ENCODE data around the gene ZBTB8A. TPM values are rescaled to one million over a fixed set of nuclear protein-coding genes. Genes with fewer than 3 reads are reported as not detected.

The ZBTB8A gene
- total and polyA plus RNA-seq, 2 of the 8 experiments (the other 6 are each of a cell fraction or from before 2014, with no cell fraction given), result 2.9 to 10.4 TPM

DNA sequence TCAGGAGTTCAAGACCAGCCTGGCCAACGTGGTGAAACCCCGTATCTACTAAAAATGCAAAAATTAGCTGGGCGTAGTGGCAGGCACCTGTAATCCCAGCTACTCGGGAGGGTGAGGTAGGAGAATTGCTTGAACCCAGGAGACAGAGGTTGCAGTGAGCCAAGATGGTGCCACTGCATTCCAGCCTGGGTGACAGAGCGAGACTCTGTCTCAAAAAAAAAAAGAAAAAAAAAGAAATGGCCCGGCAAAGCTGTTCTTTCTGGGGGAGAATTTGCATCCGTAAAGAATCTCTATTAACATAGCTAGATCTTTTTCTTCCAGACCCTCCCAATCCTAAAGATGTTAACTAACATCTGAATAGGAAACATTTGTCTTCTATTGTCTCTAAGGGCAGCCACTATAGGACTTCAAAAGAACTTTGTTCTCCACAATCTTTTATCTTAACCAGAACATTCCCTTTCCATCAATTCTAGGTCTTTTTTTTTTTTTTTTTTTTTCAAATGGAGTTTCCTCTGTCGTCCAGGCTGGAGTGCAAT lies 103.1 kb downstream of the ZBTB8A start (continued):
- TF ChIP-seq, protein P1, sequence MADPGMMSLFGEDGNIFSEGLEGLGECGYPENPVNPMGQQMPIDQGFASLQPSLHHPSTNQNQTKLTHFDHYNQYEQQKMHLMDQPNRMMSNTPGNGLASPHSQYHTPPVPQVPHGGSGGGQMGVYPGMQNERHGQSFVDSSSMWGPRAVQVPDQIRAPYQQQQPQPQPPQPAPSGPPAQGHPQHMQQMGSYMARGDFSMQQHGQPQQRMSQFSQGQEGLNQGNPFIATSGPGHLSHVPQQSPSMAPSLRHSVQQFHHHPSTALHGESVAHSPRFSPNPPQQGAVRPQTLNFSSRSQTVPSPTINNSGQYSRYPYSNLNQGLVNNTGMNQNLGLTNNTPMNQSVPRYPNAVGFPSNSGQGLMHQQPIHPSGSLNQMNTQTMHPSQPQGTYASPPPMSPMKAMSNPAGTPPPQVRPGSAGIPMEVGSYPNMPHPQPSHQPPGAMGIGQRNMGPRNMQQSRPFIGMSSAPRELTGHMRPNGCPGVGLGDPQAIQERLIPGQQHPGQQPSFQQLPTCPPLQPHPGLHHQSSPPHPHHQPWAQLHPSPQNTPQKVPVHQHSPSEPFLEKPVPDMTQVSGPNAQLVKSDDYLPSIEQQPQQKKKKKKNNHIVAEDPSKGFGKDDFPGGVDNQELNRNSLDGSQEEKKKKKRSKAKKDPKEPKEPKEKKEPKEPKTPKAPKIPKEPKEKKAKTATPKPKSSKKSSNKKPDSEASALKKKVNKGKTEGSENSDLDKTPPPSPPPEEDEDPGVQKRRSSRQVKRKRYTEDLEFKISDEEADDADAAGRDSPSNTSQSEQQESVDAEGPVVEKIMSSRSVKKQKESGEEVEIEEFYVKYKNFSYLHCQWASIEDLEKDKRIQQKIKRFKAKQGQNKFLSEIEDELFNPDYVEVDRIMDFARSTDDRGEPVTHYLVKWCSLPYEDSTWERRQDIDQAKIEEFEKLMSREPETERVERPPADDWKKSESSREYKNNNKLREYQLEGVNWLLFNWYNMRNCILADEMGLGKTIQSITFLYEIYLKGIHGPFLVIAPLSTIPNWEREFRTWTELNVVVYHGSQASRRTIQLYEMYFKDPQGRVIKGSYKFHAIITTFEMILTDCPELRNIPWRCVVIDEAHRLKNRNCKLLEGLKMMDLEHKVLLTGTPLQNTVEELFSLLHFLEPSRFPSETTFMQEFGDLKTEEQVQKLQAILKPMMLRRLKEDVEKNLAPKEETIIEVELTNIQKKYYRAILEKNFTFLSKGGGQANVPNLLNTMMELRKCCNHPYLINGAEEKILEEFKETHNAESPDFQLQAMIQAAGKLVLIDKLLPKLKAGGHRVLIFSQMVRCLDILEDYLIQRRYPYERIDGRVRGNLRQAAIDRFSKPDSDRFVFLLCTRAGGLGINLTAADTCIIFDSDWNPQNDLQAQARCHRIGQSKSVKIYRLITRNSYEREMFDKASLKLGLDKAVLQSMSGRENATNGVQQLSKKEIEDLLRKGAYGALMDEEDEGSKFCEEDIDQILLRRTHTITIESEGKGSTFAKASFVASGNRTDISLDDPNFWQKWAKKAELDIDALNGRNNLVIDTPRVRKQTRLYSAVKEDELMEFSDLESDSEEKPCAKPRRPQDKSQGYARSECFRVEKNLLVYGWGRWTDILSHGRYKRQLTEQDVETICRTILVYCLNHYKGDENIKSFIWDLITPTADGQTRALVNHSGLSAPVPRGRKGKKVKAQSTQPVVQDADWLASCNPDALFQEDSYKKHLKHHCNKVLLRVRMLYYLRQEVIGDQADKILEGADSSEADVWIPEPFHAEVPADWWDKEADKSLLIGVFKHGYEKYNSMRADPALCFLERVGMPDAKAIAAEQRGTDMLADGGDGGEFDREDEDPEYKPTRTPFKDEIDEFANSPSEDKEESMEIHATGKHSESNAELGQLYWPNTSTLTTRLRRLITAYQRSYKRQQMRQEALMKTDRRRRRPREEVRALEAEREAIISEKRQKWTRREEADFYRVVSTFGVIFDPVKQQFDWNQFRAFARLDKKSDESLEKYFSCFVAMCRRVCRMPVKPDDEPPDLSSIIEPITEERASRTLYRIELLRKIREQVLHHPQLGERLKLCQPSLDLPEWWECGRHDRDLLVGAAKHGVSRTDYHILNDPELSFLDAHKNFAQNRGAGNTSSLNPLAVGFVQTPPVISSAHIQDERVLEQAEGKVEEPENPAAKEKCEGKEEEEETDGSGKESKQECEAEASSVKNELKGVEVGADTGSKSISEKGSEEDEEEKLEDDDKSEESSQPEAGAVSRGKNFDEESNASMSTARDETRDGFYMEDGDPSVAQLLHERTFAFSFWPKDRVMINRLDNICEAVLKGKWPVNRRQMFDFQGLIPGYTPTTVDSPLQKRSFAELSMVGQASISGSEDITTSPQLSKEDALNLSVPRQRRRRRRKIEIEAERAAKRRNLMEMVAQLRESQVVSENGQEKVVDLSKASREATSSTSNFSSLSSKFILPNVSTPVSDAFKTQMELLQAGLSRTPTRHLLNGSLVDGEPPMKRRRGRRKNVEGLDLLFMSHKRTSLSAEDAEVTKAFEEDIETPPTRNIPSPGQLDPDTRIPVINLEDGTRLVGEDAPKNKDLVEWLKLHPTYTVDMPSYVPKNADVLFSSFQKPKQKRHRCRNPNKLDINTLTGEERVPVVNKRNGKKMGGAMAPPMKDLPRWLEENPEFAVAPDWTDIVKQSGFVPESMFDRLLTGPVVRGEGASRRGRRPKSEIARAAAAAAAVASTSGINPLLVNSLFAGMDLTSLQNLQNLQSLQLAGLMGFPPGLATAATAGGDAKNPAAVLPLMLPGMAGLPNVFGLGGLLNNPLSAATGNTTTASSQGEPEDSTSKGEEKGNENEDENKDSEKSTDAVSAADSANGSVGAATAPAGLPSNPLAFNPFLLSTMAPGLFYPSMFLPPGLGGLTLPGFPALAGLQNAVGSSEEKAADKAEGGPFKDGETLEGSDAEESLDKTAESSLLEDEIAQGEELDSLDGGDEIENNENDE (IDR thresholded peaks at IDR 0.05; ENCODE audit: insufficient replicate concordance, low read length), result peak; percentile 65
- TF ChIP-seq EP300 (IDR thresholded peaks at IDR 0.05; ENCODE audit: borderline replicate concordance in 1 of 2, low read depth in 2 of 2, low read length in 2 of 2) (0 out of 3 replicates have a peak, but pooled peaks of 1 of the 2 experiments have one; percentile 4), NANOG (IDR thresholded peaks at IDR 0.05; ENCODE audit: insufficient read depth, low read depth, low read length, poor library complexity, severe bottlenecking) (peak; percentile 77)
